ENCODE results near the gene NGB. TPM values are rescaled to one million over a fixed set of nuclear protein-coding genes. Genes with fewer than 3 reads are reported as not detected.

Gene NGB
- total and polyA plus RNA-seq, 9 of the 15 experiments (the other 6 are each of a cell fraction or from before 2014, with no cell fraction given) = not detected

- TF ChIP-seq ZNF398 (CRISPR knock-in tag; IDR thresholded peaks at IDR 0.05) (no peak), L3MBTL2 (IDR thresholded peaks at IDR 0.05) (no peak)
These were observed 21.7 kb downstream of the NGB start (continued) for GRCh38 chr14:77249286-77249685.

GRCh38 chr14:77248666-77249065 is 22.3 kb downstream of the NGB start:
- Histone ChIP-seq H3K27me3 (ENCODE audit: control insufficient read depth in 2 of 2, insufficient read depth in 2 of 2, low read length in 2 of 2) (peaks cover 0 to 43% of the 10 kb centered on the region in 2 experiments; a peak in 2 of 5 replicates), H2AFZ (ENCODE audit: low read depth, low read length) (no peak overlapping the region), H3K4me2 (ENCODE audit: insufficient read depth, low read length) (no peak overlapping the region), H3K9ac (ENCODE audit: insufficient read depth in 1 of 2, low read depth in 2 of 2, low read length in 2 of 2) (no peak overlapping the region), H3K4me1 (replicated peaks in 1 of 2; ENCODE audit: control insufficient read depth in 2 of 2, insufficient read depth in 2 of 2, low read length in 2 of 2) (no peaks in the 10 kb centered on the region), H4K20me1 (replicated peaks; ENCODE audit: control insufficient read depth, insufficient read depth, low read length) (peaks cover 5% of the 10 kb centered on the region; the same call in 1 of the 2 replicates), H3K36me3 (ENCODE audit: control insufficient read depth, insufficient read depth, low read length) (no peaks in the 10 kb centered on the region), H3K79me2 (ENCODE audit: control insufficient read depth, insufficient read depth, low read length) (no peaks in the 10 kb centered on the region), H3K27ac (ENCODE audit: extremely low read depth, low read depth, low read length) (no peak overlapping the region), H3K9me3 (replicated peaks; ENCODE audit: control insufficient read depth, insufficient read depth, low read depth, low read length) (no peaks in the 10 kb centered on the region), H3K9me1 (ENCODE audit: control insufficient read depth, insufficient read depth, low read length) (no peaks in the 10 kb centered on the region), H3K4me3 (no peak overlapping the region)
- in situ Hi-C loops (cut with MboI) = no loop called here
- FAIRE-seq (no peak), ATAC-seq (no peak), DNase-seq (ENCODE audit: extremely low read depth in 1 of 4, low spot score in 3 of 4) (no peak)
- no TSS peak for BruUV-seq (replicated peaks)
- intact Hi-C loops (cut with micrococcal nuclease) = no loop called here
- no peak for TF ChIP-seq ZZZ3 (IDR thresholded peaks at IDR 0.05)
- no peak for TF ChIP-seq HDAC1 (IDR thresholded peaks at IDR 0.05)
- TF ChIP-seq ZNF644 (tag; IDR thresholded peaks at IDR 0.05; ENCODE audit: low read depth) = no peak
- 0% methylated on average over 7 of the region's 7 CpGs for WGBS (ENCODE audit: insufficient coverage, low coverage, missing lambda C conversion rate)
- POLR2A ChIA-PET = no interaction called here
- CTCF ChIA-PET (ENCODE audit: low intra/inter-chr PET ratio) = no interaction called here
